GM12878 (cell line): ENCODE measurements around the gene GABBR1. TPM values are rescaled to one million over a fixed set of nuclear protein-coding genes. Genes with fewer than 3 reads are reported as not detected.
A peak's percentile ranks its signal among the peaks of the same experiment; 100 is the strongest.

ENCODE experiments used
- ATAC-seq: fragments of 200-7000 bp; cut with Tn5 transposase; 3 replicates; pipeline ENCODE4 v1.9.1; 2020; ENCODE audit warnings: mild to moderate bottlenecking, moderate library complexity
- BruUV-seq: library from RNA; stranded (reverse); fragments of 400-500 nt; replicated peaks from 2 replicates; lab custom pipeline; 2021; lab: Mats Ljungman, UMichigan
- CTCF ChIA-PET: fragments of 300-600 bp; sonication (Branson Sonifier 250); formaldehyde crosslinking; extraction: SDS; loops from one replicate; lab custom pipeline; 2021; ENCODE audit warnings: inconsistent platforms; lab: Yijun Ruan, JAX
- POLR2A ChIA-PET: fragments of 350-600 bp; formaldehyde crosslinking; extraction: SDS; loops from one replicate; lab custom pipeline; 2021; ENCODE audit warnings: inconsistent platforms; lab: Charles Lee
- RAD21 ChIA-PET: fragments of 300-600 bp; sonication (Branson Sonifier 250); formaldehyde crosslinking; loops from one replicate; lab custom pipeline; 2023; ENCODE audit warnings: antibody characterized with exemption; ENCODE audit not compliant: unreplicated experiment; lab: Charles Lee
- SMC1A ChIA-PET: fragments of 300-600 bp; sonication (Branson Sonifier 250); formaldehyde crosslinking; loops from one replicate; lab custom pipeline; 2023; ENCODE audit not compliant: unreplicated experiment, uncharacterized antibody; lab: Charles Lee
- DNase-seq: peaks from one replicate; pipeline ENCODE4 v3.0.0-alpha.2; 2011; ENCODE audit warnings: low read depth, low spot score
- FAIRE-seq: peaks from 3 replicates; lab custom pipeline; 2011; peaks lifted over from hg19 to GRCh38; lab: Jason Lieb, UNC
- H2AFZ ChIP-seq: 2 replicates; pipeline ENCODE4 v1.6.0; 2011; ENCODE audit warnings: low read depth, low read length, control low read depth; ENCODE audit not compliant: control insufficient read depth
- H3K27ac ChIP-seq: 2 replicates; pipeline ENCODE4 v1.5.1; 2011; ENCODE audit warnings: control low read depth; ENCODE audit not compliant: control insufficient read depth, insufficient read depth
- H3K27me3 ChIP-seq, 2 experiments: replicated peaks in 1 of 2; 2 replicates each; pipeline versions ENCODE4 v1.6.0 to v1.6.1; 2011; ENCODE audit warnings: low read length in 1 of 2; ENCODE audit not compliant: control insufficient read depth in 2 of 2, insufficient read depth in 2 of 2
- H3K36me3 ChIP-seq, 2 experiments: 2 replicates each; pipeline ENCODE4 v1.5.1; 2011; ENCODE audit warnings: low read length in 1 of 2; ENCODE audit not compliant: control insufficient read depth in 2 of 2, insufficient read depth in 2 of 2
- H3K4me1 ChIP-seq: 2 replicates; pipeline ENCODE4 v1.6.1; 2011; ENCODE audit warnings: mild to moderate bottlenecking, low read length, moderate library complexity, mixed read lengths; ENCODE audit not compliant: control insufficient read depth, insufficient read depth
- H3K4me2 ChIP-seq: 2 replicates; pipeline ENCODE4 v1.6.0; 2011; ENCODE audit warnings: control low read depth; ENCODE audit not compliant: control insufficient read depth, insufficient read depth
- H3K4me3 ChIP-seq: fragments of 200-600 bp; sonication (generic); 2 replicates; pipeline ENCODE4 v1.5.1; 2016
- H3K79me2 ChIP-seq: 2 replicates; pipeline ENCODE4 v1.6.0; 2011; ENCODE audit warnings: low read length; ENCODE audit not compliant: control insufficient read depth, insufficient read depth
- H3K9ac ChIP-seq: 2 replicates; pipeline ENCODE4 v1.8.0; 2011; ENCODE audit warnings: low read length, control low read depth, mixed read lengths; ENCODE audit not compliant: control insufficient read depth, insufficient read depth
- H3K9me3 ChIP-seq: replicated peaks from 3 replicates; pipeline ENCODE4 v1.5.1; 2011; ENCODE audit warnings: mild to moderate bottlenecking, low read length; ENCODE audit not compliant: control insufficient read depth, insufficient read depth
- H4K20me1 ChIP-seq: 2 replicates; pipeline ENCODE4 v1.6.0; 2011; ENCODE audit not compliant: control insufficient read depth, insufficient read depth
- BMI1 ChIP-seq: fragments of 450-650 bp; IDR thresholded peaks from 2 replicates; pipeline ENCODE4 v1.6.1; 2016; ENCODE audit warnings: mild to moderate bottlenecking, moderate library complexity, borderline replicate concordance
- MYB ChIP-seq: fragments of 150-350 bp; IDR thresholded peaks from 2 replicates; pipeline ENCODE4 v1.6.1; 2014; ENCODE audit warnings: mild to moderate bottlenecking, low read depth, low read length, borderline replicate concordance
- NBN ChIP-seq: fragments of 450-650 bp; IDR thresholded peaks from 2 replicates; pipeline ENCODE4 v1.6.1; 2016
- NFYA ChIP-seq: IDR thresholded peaks from 2 replicates; pipeline ENCODE4 v1.6.1; 2011; ENCODE audit warnings: low read depth, mild to moderate bottlenecking, low read length, improper control_type of control experiment, borderline replicate concordance
- RAD21 ChIP-seq: IDR thresholded peaks from 2 replicates; pipeline ENCODE4 v1.6.1; 2011; ENCODE audit warnings: mild to moderate bottlenecking, low read depth, low read length, moderate library complexity; ENCODE audit not compliant: insufficient read depth
- RUNX3 ChIP-seq: IDR thresholded peaks from 2 replicates; pipeline ENCODE4 v1.6.1; 2012; ENCODE audit warnings: low read length, inconsistent platforms
- SMARCA5 ChIP-seq: fragments of 450-650 bp; IDR thresholded peaks from 2 replicates; pipeline ENCODE4 v1.6.1; 2017; ENCODE audit warnings: mild to moderate bottlenecking
- SMC3 ChIP-seq: IDR thresholded peaks from 2 replicates; pipeline ENCODE4 v1.6.1; 2011; ENCODE audit warnings: low read length, improper control_type of control experiment, borderline replicate concordance
- SREBF2 ChIP-seq: IDR thresholded peaks from 2 replicates; pipeline ENCODE4 v1.6.1; 2012; ENCODE audit warnings: mild to moderate bottlenecking, low read length
- WRNIP1 ChIP-seq: IDR thresholded peaks from 2 replicates; pipeline ENCODE4 v1.6.1; 2011; ENCODE audit warnings: low read depth, low read length, improper control_type of control experiment, borderline replicate concordance
- WGBS: methylation state at CpG from one replicate; pipeline ENCODE4 v1.1.6; 2016; ENCODE audit warnings: low lambda C conversion rate; ENCODE audit not compliant: insufficient replicate concordance, insufficient coverage; ENCODE audit errors: missing lambda C conversion rate; 5-methylcytosine and 5-hydroxymethylcytosine counted together
- in situ Hi-C: fragments of 300-500 bp; cut with MboI; formaldehyde crosslinking; loops from 9 replicates; pipeline ENCODE4 v1.14.3; 2018; ENCODE audit warnings: mixed read lengths
- intact Hi-C: fragments of 100-400 bp; cut with micrococcal nuclease; formaldehyde crosslinking; loops from one replicate; pipeline ENCODE4 v1.14.2; 2022; ENCODE audit not compliant: unreplicated experiment
- polyA plus RNA-seq, 11 experiments: library from polyadenylated mRNA; depleted of rRNA in 4 of 11; unstranded in 6 of 11; stranded (reverse) in 5 of 11; fragments of >200 nt; fragmentation: Nextera tagmentation in 4 of 11; fragmentation: Illumina TruSeq in 1 of 11; extraction: Ambion mirVana in 4 of 11; extraction: Trizol in 1 of 11; gene quantifications; 1 replicate in 1 of 11; 2 replicates in 10 of 11; pipeline versions ENCODE4 v1.2.1 to v1.2.3, GENCODE V29; 2011 to 2016; ENCODE audit warnings: inconsistent platforms in 2 of 11, missing spikeins in 2 of 11, low read depth in 1 of 11
- total RNA-seq, 4 experiments: library from RNA; depleted of rRNA in 3 of 4; stranded (reverse); fragments of >200 nt in 3 of 4; fragmentation: Illumina TruSeq in 1 of 4; extraction: Trizol in 1 of 4; gene quantifications; 2 replicates each; pipeline versions ENCODE4 v1.2.1 to v1.2.3, GENCODE V29; 2013 to 2021
- TF ChIP-seq, protein P1 (sequence below), 3 experiments: IDR thresholded peaks in 2 of 3; conservative IDR thresholded peaks in 1 of 3; 2 replicates each; pipeline ENCODE4 v1.5.1; 2011; ENCODE audit warnings: low read depth in 3 of 3, low read length in 3 of 3, mild to moderate bottlenecking in 3 of 3, control low read depth in 2 of 3, moderate library complexity in 2 of 3, inconsistent platforms in 1 of 3, mixed read lengths in 1 of 3; ENCODE audit not compliant: control insufficient read depth in 2 of 3, insufficient read depth in 1 of 3; ENCODE audit errors: extremely low read depth in 1 of 3
- TF ChIP-seq, protein P2 (sequence below): IDR thresholded peaks from 2 replicates; pipeline ENCODE4 v1.6.1; 2011; ENCODE audit warnings: mild to moderate bottlenecking, low read depth, low read length, moderate library complexity; ENCODE audit not compliant: insufficient replicate concordance

The GABBR1 gene
- total and polyA plus RNA-seq, 10 of the 15 experiments (the other 5 are each of a cell fraction or from before 2014, with no cell fraction given) = 0.11 to 5.2 (median 1.0) TPM

- Histone ChIP-seq H3K27ac (no peak overlapping the region), H4K20me1 (no peaks in the 10 kb centered on the region), H3K27me3 (no peaks in the 10 kb centered on the region), H3K9ac (no peak overlapping the region), H3K9me3 (no peaks in the 10 kb centered on the region), H2AFZ (no peak overlapping the region), H3K4me3 (no peak overlapping the region), H3K36me3 (no peaks in the 10 kb centered on the region), H3K4me1 (peaks cover 12% of the 10 kb centered on the region), H3K4me2 (no peak overlapping the region), H3K79me2 (no peaks in the 10 kb centered on the region)
- TF ChIP-seq RUNX3 (no peak), WRNIP1 (no peak), NFYA (no peak), SMARCA5 (0 out of 2 replicates have a peak, but pooled peaks have one; percentile 14), RAD21 (0 out of 2 replicates have a peak, but pooled peaks have one; percentile 11), SREBF2 (no peak), NBN (no peak), BMI1 (no peak), SMC3 (peak; percentile 15; the same call in 1 of the 2 replicates), MYB (no peak)
- TF ChIP-seq, protein P1, sequence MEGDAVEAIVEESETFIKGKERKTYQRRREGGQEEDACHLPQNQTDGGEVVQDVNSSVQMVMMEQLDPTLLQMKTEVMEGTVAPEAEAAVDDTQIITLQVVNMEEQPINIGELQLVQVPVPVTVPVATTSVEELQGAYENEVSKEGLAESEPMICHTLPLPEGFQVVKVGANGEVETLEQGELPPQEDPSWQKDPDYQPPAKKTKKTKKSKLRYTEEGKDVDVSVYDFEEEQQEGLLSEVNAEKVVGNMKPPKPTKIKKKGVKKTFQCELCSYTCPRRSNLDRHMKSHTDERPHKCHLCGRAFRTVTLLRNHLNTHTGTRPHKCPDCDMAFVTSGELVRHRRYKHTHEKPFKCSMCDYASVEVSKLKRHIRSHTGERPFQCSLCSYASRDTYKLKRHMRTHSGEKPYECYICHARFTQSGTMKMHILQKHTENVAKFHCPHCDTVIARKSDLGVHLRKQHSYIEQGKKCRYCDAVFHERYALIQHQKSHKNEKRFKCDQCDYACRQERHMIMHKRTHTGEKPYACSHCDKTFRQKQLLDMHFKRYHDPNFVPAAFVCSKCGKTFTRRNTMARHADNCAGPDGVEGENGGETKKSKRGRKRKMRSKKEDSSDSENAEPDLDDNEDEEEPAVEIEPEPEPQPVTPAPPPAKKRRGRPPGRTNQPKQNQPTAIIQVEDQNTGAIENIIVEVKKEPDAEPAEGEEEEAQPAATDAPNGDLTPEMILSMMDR (IDR thresholded peaks at IDR 0.05 in 2 of 3, conservative IDR thresholded peaks at IDR 0.05 in 1 of 3; ENCODE audit: control insufficient read depth in 2 of 3, extremely low read depth in 1 of 3, insufficient read depth in 1 of 3, low read depth in 3 of 3, low read length in 3 of 3) = peak; percentile 51 to 68 (median 60); a peak in 5 of 6 replicates
- TF ChIP-seq, protein P2, sequence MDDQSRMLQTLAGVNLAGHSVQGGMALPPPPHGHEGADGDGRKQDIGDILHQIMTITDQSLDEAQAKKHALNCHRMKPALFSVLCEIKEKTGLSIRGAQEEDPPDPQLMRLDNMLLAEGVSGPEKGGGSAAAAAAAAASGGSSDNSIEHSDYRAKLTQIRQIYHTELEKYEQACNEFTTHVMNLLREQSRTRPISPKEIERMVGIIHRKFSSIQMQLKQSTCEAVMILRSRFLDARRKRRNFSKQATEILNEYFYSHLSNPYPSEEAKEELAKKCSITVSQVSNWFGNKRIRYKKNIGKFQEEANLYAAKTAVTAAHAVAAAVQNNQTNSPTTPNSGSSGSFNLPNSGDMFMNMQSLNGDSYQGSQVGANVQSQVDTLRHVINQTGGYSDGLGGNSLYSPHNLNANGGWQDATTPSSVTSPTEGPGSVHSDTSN = no peak
- ChIA-PET CTCF (interaction anchor here (0.5 to 9.9 kb wide), 18 partner anchors 7 to 409 kb away, joined by 3 to 113 read pairs (median 16); partner anchors contain the start of genes GABBR1, OR12D3 and POLR1H), SMC1A (interaction anchor here (0.6 to 1.8 kb wide), 4 partner anchors 44 to 102 kb away, joined by 3 to 9 read pairs (median 4); no protein-coding TSS in a partner anchor), POLR2A (interaction anchor here (1.5 kb wide), 1 partner anchor 18 kb away, joined by 4 read pairs; the partner anchor contains the start of gene GABBR1), RAD21 (no interaction called here)
- peak; percentile 45 for ATAC-seq
- FAIRE-seq = peak; percentile 78
- no peak for DNase-seq
- WGBS = 34% methylated on average over 5 of the region's 8 CpGs
- in situ Hi-C loops (no loop called here), intact Hi-C loops (loop anchor here (2.0 to 10.0 kb wide), 3 partner anchors 45 to 183 kb away; no protein-coding TSS in a partner anchor)
- no TSS peak for BruUV-seq
These were observed 18.6 kb upstream of the GABBR1 start for GRCh38 chr6:29651413-29652197.
